HepG2 (cell line): ENCODE measurements around the gene WWC1. TPM values are rescaled to one million over a fixed set of nuclear protein-coding genes. Genes with fewer than 3 reads are reported as not detected.

Experiments
- ATAC-seq: fragments of 200-7000 bp; cut with Tn5 transposase; 3 replicates; pipeline ENCODE4 v1.9.1; 2020; ENCODE audit warnings: mild to moderate bottlenecking, moderate library complexity
- BruUV-seq: library from RNA; stranded (reverse); fragments of 400-500 nt; replicated peaks from 2 replicates; lab custom pipeline; 2021; lab: Mats Ljungman, UMichigan
- CTCF ChIA-PET: fragments of 300-600 bp; formaldehyde crosslinking; extraction: SDS; loops from one replicate; lab custom pipeline; 2021; ENCODE audit warnings: low total read pairs, inconsistent platforms, low intra/inter-chr PET ratio; lab: Yijun Ruan, JAX
- POLR2A ChIA-PET: fragments of 350-600 bp; sonication (Branson Sonifier 250); formaldehyde crosslinking; loops from one replicate; lab custom pipeline; 2020; ENCODE audit warnings: antibody characterized with exemption, inconsistent platforms; lab: Yijun Ruan, JAX
- DNase-seq: peaks from one replicate; pipeline ENCODE4 v3.0.0-alpha.2; 2015; ENCODE audit warnings: low spot score
- FAIRE-seq: peaks from 3 replicates; lab custom pipeline; 2011; peaks lifted over from hg19 to GRCh38; lab: Jason Lieb, UNC
- H2AFZ ChIP-seq: one replicate; pipeline ENCODE4 v1.6.1; 2011; ENCODE audit warnings: low read length, inconsistent platforms
- H3K27ac ChIP-seq: fragments of 300-600 bp; 3 replicates; pipeline ENCODE4 v1.8.0; 2011; ENCODE audit warnings: mixed run types, mild to moderate bottlenecking, mixed read lengths, low read length, inconsistent platforms; ENCODE audit not compliant: insufficient read depth; ENCODE audit errors: extremely low read length
- H3K27me3 ChIP-seq, 2 experiments: fragments of 200-600 bp in 1 of 2; 2 replicates in 1 of 2; 3 replicates in 1 of 2; pipeline versions ENCODE4 v1.6.0 to v1.8.0; 2011; ENCODE audit warnings: low read length in 2 of 2, mild to moderate bottlenecking in 2 of 2, moderate library complexity in 2 of 2, inconsistent platforms in 1 of 2; ENCODE audit not compliant: insufficient read depth in 2 of 2, control insufficient read depth in 1 of 2
- H3K36me3 ChIP-seq, 2 experiments: fragments of 200-600 bp in 1 of 2; replicated peaks in 1 of 2; 2 replicates in 1 of 2; 3 replicates in 1 of 2; pipeline versions ENCODE4 v1.5.1 to v1.8.0; 2011; ENCODE audit warnings: low read length in 2 of 2, inconsistent platforms in 1 of 2; ENCODE audit not compliant: insufficient read depth in 2 of 2, control insufficient read depth in 1 of 2
- H3K4me1 ChIP-seq: 2 replicates; pipeline ENCODE4 v1.5.1; 2012; ENCODE audit warnings: low read length, inconsistent platforms; ENCODE audit not compliant: insufficient read depth
- H3K4me2 ChIP-seq: 2 replicates; pipeline ENCODE4 v1.6.0; 2011; ENCODE audit warnings: low read depth, low read length, inconsistent platforms
- H3K4me3 ChIP-seq, 3 experiments: fragments of 200-600 bp in 1 of 3; sonication (generic), shearing (Covaris generic) in 1 of 3; replicated peaks in 1 of 3; 2 replicates each; pipeline ENCODE4 v1.5.1; 2011 to 2016; ENCODE audit warnings: low read length in 3 of 3, inconsistent platforms in 2 of 3, low read depth in 2 of 3, mild to moderate bottlenecking in 2 of 3, control low read depth in 1 of 3, mixed read lengths in 1 of 3; ENCODE audit not compliant: insufficient read depth in 1 of 3
- H3K79me2 ChIP-seq: one replicate; pipeline ENCODE4 v1.6.1; 2011; ENCODE audit warnings: low read length, inconsistent platforms; ENCODE audit not compliant: insufficient read depth
- H3K9ac ChIP-seq: 2 replicates; pipeline ENCODE4 v1.6.0; 2011; ENCODE audit warnings: mild to moderate bottlenecking, low read depth, low read length, inconsistent platforms; ENCODE audit not compliant: insufficient read depth
- H3K9me3 ChIP-seq: 2 replicates; pipeline ENCODE4 v1.5.1; 2012; ENCODE audit warnings: mild to moderate bottlenecking, low read length
- H4K20me1 ChIP-seq: 2 replicates; pipeline ENCODE4 v1.6.0; 2011; ENCODE audit warnings: inconsistent platforms, mild to moderate bottlenecking, low read length, moderate library complexity; ENCODE audit not compliant: insufficient read depth
- ARID2 ChIP-seq: sonication (generic); formaldehyde crosslinking; IDR thresholded peaks from 2 replicates; pipeline ENCODE4 v1.8.1; 2022; ENCODE audit warnings: mild to moderate bottlenecking, missing genetic modification reagents, borderline replicate concordance
- CBX1 ChIP-seq: IDR thresholded peaks from one replicate; pipeline ENCODE4 v1.6.1; 2016; ENCODE audit warnings: antibody characterized with exemption, low read depth
- EHMT2 ChIP-seq: fragments of 200-600 bp; sonication (generic); IDR thresholded peaks from 2 replicates; pipeline ENCODE4 v1.7.0; 2017; ENCODE audit warnings: antibody characterized with exemption, low read depth, low read length, borderline replicate concordance
- HMG20A ChIP-seq: IDR thresholded peaks from 2 replicates; pipeline ENCODE4 v1.6.1; 2016; ENCODE audit warnings: borderline replicate concordance
- HOXA7 ChIP-seq: sonication (generic); formaldehyde crosslinking; IDR thresholded peaks from 2 replicates; pipeline ENCODE4 v1.8.1; 2022; ENCODE audit warnings: mild to moderate bottlenecking, missing genetic modification reagents, moderate library complexity
- IRF2 ChIP-seq: IDR thresholded peaks from 2 replicates; pipeline ENCODE4 v1.6.1; 2018; ENCODE audit warnings: missing genetic modification reagents, missing compliant biosample characterization
- JUNB ChIP-seq: sonication (generic); formaldehyde crosslinking; IDR thresholded peaks from 2 replicates; pipeline ENCODE4 v1.8.0; 2022; ENCODE audit warnings: missing genetic modification reagents, mild to moderate bottlenecking, borderline replicate concordance
- KMT2A ChIP-seq: sonication (generic); formaldehyde crosslinking; IDR thresholded peaks from 2 replicates; pipeline ENCODE4 v1.4.0; 2020; ENCODE audit warnings: missing genetic modification reagents
- MTA1 ChIP-seq: sonication (generic); formaldehyde crosslinking; IDR thresholded peaks from 2 replicates; pipeline ENCODE4 v1.4.0; 2020; ENCODE audit warnings: missing genetic modification reagents, mild to moderate bottlenecking, borderline replicate concordance
- NFIC ChIP-seq: IDR thresholded peaks from 2 replicates; pipeline ENCODE4 v1.6.1; 2012; ENCODE audit warnings: mild to moderate bottlenecking, low read length, inconsistent platforms
- RXRB ChIP-seq: IDR thresholded peaks from 2 replicates; pipeline ENCODE4 v1.6.1; 2016; ENCODE audit warnings: borderline replicate concordance, missing genetic modification reagents, missing compliant biosample characterization
- SALL1 ChIP-seq: sonication (generic); formaldehyde crosslinking; IDR thresholded peaks from 2 replicates; pipeline ENCODE4 v1.8.0; 2022; ENCODE audit warnings: mild to moderate bottlenecking, missing genetic modification reagents
- ZBTB7B ChIP-seq: sonication (generic); formaldehyde crosslinking; IDR thresholded peaks from 2 replicates; pipeline ENCODE4 v1.4.0; 2020; ENCODE audit warnings: missing genetic modification reagents
- ZNF101 ChIP-seq: sonication (generic); formaldehyde crosslinking; IDR thresholded peaks from 2 replicates; pipeline ENCODE4 v1.4.0; 2020; ENCODE audit warnings: mild to moderate bottlenecking, low read depth, missing genetic modification reagents, borderline replicate concordance
- ZNF263 ChIP-seq: sonication (generic); formaldehyde crosslinking; IDR thresholded peaks from 2 replicates; pipeline ENCODE4 v1.4.0; 2020; ENCODE audit warnings: missing genetic modification reagents
- ZNF746 ChIP-seq: sonication (generic); formaldehyde crosslinking; IDR thresholded peaks from 2 replicates; pipeline ENCODE4 v1.8.0; 2022; ENCODE audit warnings: mild to moderate bottlenecking, missing genetic modification reagents
- ZSCAN9 ChIP-seq: IDR thresholded peaks from 2 replicates; pipeline ENCODE4 v1.6.1; 2016; ENCODE audit warnings: borderline replicate concordance
- WGBS: methylation state at CpG from one replicate; pipeline ENCODE4 v1.1.6; 2017; ENCODE audit warnings: low lambda C conversion rate; 5-methylcytosine and 5-hydroxymethylcytosine counted together
- in situ Hi-C: cut with HindIII; loops from 2 replicates; pipeline ENCODE4 v1.10.0; 2017; ENCODE audit warnings: low pct_unique_long_range_greater_than_20kb; ENCODE audit not compliant: extremely low pct_ligation_motif_present
- intact Hi-C: fragments of 100-400 bp; cut with micrococcal nuclease; formaldehyde crosslinking; loops from one replicate; pipeline ENCODE4 v1.10.0; 2022; ENCODE audit not compliant: unreplicated experiment
- polyA plus RNA-seq, 8 experiments: library from polyadenylated mRNA; depleted of rRNA in 3 of 8; stranded (reverse) in 7 of 8; unstranded in 1 of 8; fragments of >200 nt; fragmentation: Illumina TruSeq in 4 of 8; extraction: Trizol in 4 of 8; gene quantifications; 2 replicates each; pipeline versions ENCODE4 v1.2.1 to v1.2.3, GENCODE V29; 2011 to 2016; ENCODE audit warnings: low read depth in 4 of 8, missing spikeins in 1 of 8, mixed read lengths in 1 of 8; ENCODE audit not compliant: insufficient read depth in 1 of 8
- total RNA-seq, 5 experiments: library from RNA; depleted of rRNA; stranded (reverse); fragments of >200 nt; fragmentation: Illumina TruSeq; extraction: Trizol; gene quantifications; 2 replicates each; pipeline ENCODE4 v1.2.3, GENCODE V29; 2016; ENCODE audit warnings: low read depth in 1 of 5
- TF ChIP-seq, protein P1 (sequence below), 2 experiments: sonication (generic) in 1 of 2; formaldehyde crosslinking in 1 of 2; IDR thresholded peaks; 2 replicates each; pipeline versions ENCODE4 v1.5.1 to v1.6.1; 2011 to 2020; ENCODE audit warnings: borderline replicate concordance in 1 of 2, low read depth in 1 of 2, low read length in 1 of 2, mild to moderate bottlenecking in 1 of 2, missing genetic modification reagents in 1 of 2, moderate library complexity in 1 of 2
- TF ChIP-seq, protein P2 (sequence below): IDR thresholded peaks from 2 replicates; pipeline ENCODE4 v1.6.1; 2016; ENCODE audit warnings: missing genetic modification reagents, missing compliant biosample characterization
- TF ChIP-seq, protein P3 (sequence below): sonication (generic); formaldehyde crosslinking; IDR thresholded peaks from 2 replicates; pipeline ENCODE4 v1.5.0; 2020; ENCODE audit warnings: missing genetic modification reagents
- TF ChIP-seq, protein P4 (sequence below): sonication (generic); formaldehyde crosslinking; IDR thresholded peaks from 2 replicates; pipeline ENCODE4 v1.5.0; 2020; ENCODE audit warnings: missing genetic modification reagents, mild to moderate bottlenecking, borderline replicate concordance

WWC1 gene
- total and polyA plus RNA-seq, 2 of the 13 experiments (the other 11 are each of a cell fraction or from before 2014, with no cell fraction given), result 8.3 to 17.9 TPM

DNA sequence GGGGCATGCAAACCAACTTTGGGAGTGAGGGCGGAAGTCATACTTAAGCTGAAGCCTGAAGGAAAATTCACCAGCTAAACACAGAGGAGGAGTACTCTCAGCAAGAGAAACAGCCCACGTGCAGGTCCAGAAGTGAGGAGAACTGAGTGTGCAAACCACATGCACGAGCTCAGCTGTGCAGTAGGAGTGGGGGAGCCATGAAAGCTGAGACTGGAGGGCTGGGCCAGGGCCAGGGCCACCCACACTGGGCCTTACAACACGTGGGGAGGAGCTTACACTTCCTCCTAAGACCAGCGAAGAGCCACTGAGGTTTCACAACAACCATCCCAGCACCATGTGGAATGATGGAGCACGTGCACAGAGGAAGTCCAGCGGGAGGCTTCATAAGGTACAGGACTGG, 9.3 kb upstream of the WWC1 start:
- H3K79me2 ChIP-seq, result no peaks in the 10 kb centered on the region
- H3K27ac ChIP-seq, result no peak overlapping the region
- no peaks in the 10 kb centered on the region for H3K36me3 ChIP-seq
- H3K4me3 ChIP-seq, result no peak overlapping the region
- CTCF ChIA-PET, result no interaction called here
- peak; percentile 52 for DNase-seq
- peak overlapping the region; percentile 33 for H3K4me2 ChIP-seq
- ATAC-seq, result peak; percentile 73
- H3K9me3 ChIP-seq, result peaks cover 6% of the 10 kb centered on the region; the same call in 1 of the 2 replicates
- BruUV-seq, result no TSS peak
- no peak overlapping the region for H2AFZ ChIP-seq
- in situ Hi-C loops, result no loop called here
- WGBS, result 20% methylated on average over 6 of the region's 7 CpGs
- peak; percentile 44 for FAIRE-seq
- H3K4me1 ChIP-seq, result peaks cover 22% of the 10 kb centered on the region
- H3K27me3 ChIP-seq, result 0 out of 5 replicates have a peak, but pooled peaks cover 0 to 3% of the 10 kb centered on the region in 2 experiments
- intact Hi-C loops, result no loop called here
- no peak overlapping the region for H3K9ac ChIP-seq
- H4K20me1 ChIP-seq, result no peaks in the 10 kb centered on the region
- POLR2A ChIA-PET, result interaction anchor here (0.6 to 1.5 kb wide), 6 partner anchors 9 to 35 kb away, joined by 3 to 5 read pairs (median 4); partner anchors contain the start of gene WWC1
- 0 out of 2 replicates have a peak, but pooled peaks have one; percentile 21 for TF ChIP-seq MTA1
- no peak for TF ChIP-seq NFIC
- no peak for TF ChIP-seq KMT2A (CRISPR knock-in tag)
- TF ChIP-seq, protein P1, sequence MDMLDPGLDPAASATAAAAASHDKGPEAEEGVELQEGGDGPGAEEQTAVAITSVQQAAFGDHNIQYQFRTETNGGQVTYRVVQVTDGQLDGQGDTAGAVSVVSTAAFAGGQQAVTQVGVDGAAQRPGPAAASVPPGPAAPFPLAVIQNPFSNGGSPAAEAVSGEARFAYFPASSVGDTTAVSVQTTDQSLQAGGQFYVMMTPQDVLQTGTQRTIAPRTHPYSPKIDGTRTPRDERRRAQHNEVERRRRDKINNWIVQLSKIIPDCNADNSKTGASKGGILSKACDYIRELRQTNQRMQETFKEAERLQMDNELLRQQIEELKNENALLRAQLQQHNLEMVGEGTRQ (IDR thresholded peaks at IDR 0.05; ENCODE audit: low read depth, low read length), result 0 out of 2 replicates have a peak, but pooled peaks have one; percentile 18
- TF ChIP-seq, protein P1 (CRISPR knock-in tag; IDR thresholded peaks at IDR 0.05; ENCODE audit: borderline replicate concordance), result peak; percentile 19; the same call in 1 of the 2 replicates
- TF ChIP-seq JUNB (CRISPR knock-in tag), result no peak
- TF ChIP-seq ZNF263 (CRISPR knock-in tag), result peak; percentile 26; the same call in 1 of the 2 replicates
- TF ChIP-seq, protein P2, sequence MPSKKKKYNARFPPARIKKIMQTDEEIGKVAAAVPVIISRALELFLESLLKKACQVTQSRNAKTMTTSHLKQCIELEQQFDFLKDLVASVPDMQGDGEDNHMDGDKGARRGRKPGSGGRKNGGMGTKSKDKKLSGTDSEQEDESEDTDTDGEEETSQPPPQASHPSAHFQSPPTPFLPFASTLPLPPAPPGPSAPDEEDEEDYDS (CRISPR knock-in tag), result no peak
- no peak for TF ChIP-seq ZNF101
- TF ChIP-seq EHMT2, result no peak
- TF ChIP-seq SALL1 (CRISPR knock-in tag), result peak; percentile 44; the same call in 1 of the 2 replicates
- no peak for TF ChIP-seq RXRB
- TF ChIP-seq HMG20A (CRISPR knock-in tag), result 0 out of 2 replicates have a peak, but pooled peaks have one; percentile 15
- TF ChIP-seq ZNF746 (CRISPR knock-in tag), result no peak
- TF ChIP-seq ARID2, result no peak
- TF ChIP-seq CBX1, result no peak
- TF ChIP-seq, protein P3, sequence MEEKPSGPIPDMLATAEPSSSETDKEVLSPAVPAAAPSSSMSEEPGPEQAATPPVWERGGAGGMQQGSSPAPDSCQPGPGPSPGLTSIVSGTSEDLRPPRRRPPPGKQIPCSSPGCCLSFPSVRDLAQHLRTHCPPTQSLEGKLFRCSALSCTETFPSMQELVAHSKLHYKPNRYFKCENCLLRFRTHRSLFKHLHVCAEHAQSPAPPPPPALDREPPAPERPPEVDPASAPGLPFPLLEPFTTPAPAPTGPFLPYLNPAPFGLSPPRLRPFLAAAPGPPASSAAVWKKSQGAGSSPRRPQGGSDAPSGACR (CRISPR knock-in tag), result no peak
- TF ChIP-seq, protein P4, sequence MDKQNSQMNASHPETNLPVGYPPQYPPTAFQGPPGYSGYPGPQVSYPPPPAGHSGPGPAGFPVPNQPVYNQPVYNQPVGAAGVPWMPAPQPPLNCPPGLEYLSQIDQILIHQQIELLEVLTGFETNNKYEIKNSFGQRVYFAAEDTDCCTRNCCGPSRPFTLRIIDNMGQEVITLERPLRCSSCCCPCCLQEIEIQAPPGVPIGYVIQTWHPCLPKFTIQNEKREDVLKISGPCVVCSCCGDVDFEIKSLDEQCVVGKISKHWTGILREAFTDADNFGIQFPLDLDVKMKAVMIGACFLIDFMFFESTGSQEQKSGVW (CRISPR knock-in tag), result no peak
- no peak for TF ChIP-seq IRF2 (CRISPR knock-in tag)
- no peak for TF ChIP-seq ZBTB7B (CRISPR knock-in tag)
- TF ChIP-seq HOXA7 (CRISPR knock-in tag), result no peak
- TF ChIP-seq ZSCAN9 (CRISPR knock-in tag), result no peak
